ENCODE measurements around the gene ERN1.

- no peak for TF ChIP-seq CTCF (IDR thresholded peaks at IDR 0.05; ENCODE audit: poor library complexity)
- TF ChIP-seq EZH2 (IDR thresholded peaks at IDR 0.05; ENCODE audit: borderline replicate concordance), result no peak
Observed at GRCh38 chr17:64162554-64162953, 32.6 kb upstream of the ERN1 start.
